A673 (cell line): ENCODE measurements around the gene PLXNB3.
"Not testable (repeated sequence)": the region's sequence is repeated elsewhere in the genome, so short reads cannot be mapped to it uniquely, and the experiment has no call there.

Source experiments
- EZH2 ChIP-seq: fragments of 200-600 bp; sonication (generic); IDR thresholded peaks from 2 replicates; pipeline ENCODE4 v1.6.1; 2017; ENCODE audit warnings: borderline replicate concordance, low read depth, mild to moderate bottlenecking, mixed read lengths, antibody characterized with exemption, low read length; ENCODE audit not compliant: poor library complexity, severe bottlenecking
- TF ChIP-seq, protein P1 (sequence below): fragments of 300-800, 200-600 bp; sonication (generic); conservative IDR thresholded peaks from 2 replicates; pipeline ENCODE4 v1.5.1; 2017; ENCODE audit warnings: low read depth, mild to moderate bottlenecking, antibody characterized with exemption, low read length, moderate library complexity, mixed read lengths

GRCh38 chrX:153742796-153743467 lies 21.1 kb upstream of the PLXNB3 start:
- TF ChIP-seq EZH2 = not testable (repeated sequence)
- TF ChIP-seq, protein P1, sequence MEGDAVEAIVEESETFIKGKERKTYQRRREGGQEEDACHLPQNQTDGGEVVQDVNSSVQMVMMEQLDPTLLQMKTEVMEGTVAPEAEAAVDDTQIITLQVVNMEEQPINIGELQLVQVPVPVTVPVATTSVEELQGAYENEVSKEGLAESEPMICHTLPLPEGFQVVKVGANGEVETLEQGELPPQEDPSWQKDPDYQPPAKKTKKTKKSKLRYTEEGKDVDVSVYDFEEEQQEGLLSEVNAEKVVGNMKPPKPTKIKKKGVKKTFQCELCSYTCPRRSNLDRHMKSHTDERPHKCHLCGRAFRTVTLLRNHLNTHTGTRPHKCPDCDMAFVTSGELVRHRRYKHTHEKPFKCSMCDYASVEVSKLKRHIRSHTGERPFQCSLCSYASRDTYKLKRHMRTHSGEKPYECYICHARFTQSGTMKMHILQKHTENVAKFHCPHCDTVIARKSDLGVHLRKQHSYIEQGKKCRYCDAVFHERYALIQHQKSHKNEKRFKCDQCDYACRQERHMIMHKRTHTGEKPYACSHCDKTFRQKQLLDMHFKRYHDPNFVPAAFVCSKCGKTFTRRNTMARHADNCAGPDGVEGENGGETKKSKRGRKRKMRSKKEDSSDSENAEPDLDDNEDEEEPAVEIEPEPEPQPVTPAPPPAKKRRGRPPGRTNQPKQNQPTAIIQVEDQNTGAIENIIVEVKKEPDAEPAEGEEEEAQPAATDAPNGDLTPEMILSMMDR = not testable (repeated sequence)
